Neural cell (in vitro differentiated cells): ENCODE measurements around the gene ARMC9. TPM values are rescaled to one million over a fixed set of nuclear protein-coding genes. Genes with fewer than 3 reads are reported as not detected.

ENCODE experiments used
- H2AFZ ChIP-seq: fragments of 200-600, 300-800 bp; sonication (generic), shearing (Covaris generic); 2 replicates; pipeline ENCODE4 v1.6.0; 2014; ENCODE audit warnings: low read depth, mild to moderate bottlenecking, antibody characterized with exemption, low read length, moderate library complexity
- H3F3A ChIP-seq: fragments of 200-600 bp; shearing (Covaris generic); 2 replicates; pipeline ENCODE4 v1.6.1; 2016; ENCODE audit warnings: mild to moderate bottlenecking, moderate library complexity, mixed read lengths, antibody characterized with exemption, low read length; ENCODE audit not compliant: insufficient read depth, poor library complexity, severe bottlenecking
- H3K27ac ChIP-seq: fragments of 200-600, 300-800 bp; sonication (generic), shearing (Covaris generic); 2 replicates; pipeline ENCODE4 v1.5.1; 2014; ENCODE audit warnings: mild to moderate bottlenecking, low read length, moderate library complexity
- H3K27me3 ChIP-seq: fragments of 300-800, 200-600 bp; sonication (generic), shearing (Covaris generic); 2 replicates; pipeline ENCODE4 v1.6.0; 2014; ENCODE audit warnings: mild to moderate bottlenecking, low read depth, low read length, moderate library complexity; ENCODE audit not compliant: insufficient read depth
- H3K36me3 ChIP-seq: fragments of 300-800, 200-600 bp; sonication (generic), shearing (Covaris generic); 2 replicates; pipeline ENCODE4 v1.5.1; 2014; ENCODE audit warnings: mild to moderate bottlenecking, antibody characterized with exemption, low read length, moderate library complexity; ENCODE audit not compliant: insufficient read depth
- H3K4me2 ChIP-seq: fragments of 300-800, 200-600 bp; sonication (generic), shearing (Covaris generic); 2 replicates; pipeline ENCODE4 v1.6.0; 2014; ENCODE audit warnings: mild to moderate bottlenecking, low read length
- H3K4me3 ChIP-seq: fragments of 300-800, 200-600 bp; sonication (generic), shearing (Covaris generic); 2 replicates; pipeline ENCODE4 v1.5.1; 2014; ENCODE audit warnings: mild to moderate bottlenecking, low read length, moderate library complexity
- H3K79me2 ChIP-seq: fragments of 200-600 bp; shearing (Covaris generic); replicated peaks from 2 replicates; pipeline ENCODE4 v1.6.0; 2014; ENCODE audit warnings: mild to moderate bottlenecking, low read length, moderate library complexity; ENCODE audit not compliant: insufficient read depth
- H3K9ac ChIP-seq: fragments of 300-800, 200-600 bp; sonication (generic), shearing (Covaris generic); 2 replicates; pipeline ENCODE4 v1.6.1; 2016; ENCODE audit warnings: mild to moderate bottlenecking, low read length, mixed read lengths
- H3K9me2 ChIP-seq: fragments of 200-600 bp; shearing (Covaris generic); 2 replicates; pipeline ENCODE4 v1.6.1; 2016; ENCODE audit warnings: mild to moderate bottlenecking, low read length, mixed read lengths; ENCODE audit not compliant: insufficient read depth
- H3K9me3 ChIP-seq: fragments of 200-600, 300-800 bp; sonication (generic), shearing (Covaris generic); 2 replicates; pipeline ENCODE4 v1.6.1; 2016; ENCODE audit warnings: mild to moderate bottlenecking, mixed run types, low read length, moderate library complexity, mixed read lengths
- H4K20me1 ChIP-seq: fragments of 200-600 bp; shearing (Covaris generic); 2 replicates; pipeline ENCODE4 v1.6.1; 2016; ENCODE audit warnings: mild to moderate bottlenecking, mixed run types; ENCODE audit not compliant: insufficient read depth
- EP300 ChIP-seq: fragments of 450-650 bp; conservative IDR thresholded peaks from 2 replicates; pipeline ENCODE4 v1.6.1; 2014; ENCODE audit warnings: antibody characterized with exemption, mild to moderate bottlenecking, moderate library complexity; ENCODE audit not compliant: poor library complexity, severe bottlenecking
- EZH2 ChIP-seq: fragments of 200-600, 300-800 bp; shearing (Covaris generic), sonication (generic); IDR thresholded peaks from 2 replicates; pipeline ENCODE4 v1.6.1; 2014; ENCODE audit warnings: antibody characterized with exemption, low read length, borderline replicate concordance, mild to moderate bottlenecking; ENCODE audit not compliant: insufficient read depth, poor library complexity, severe bottlenecking
- MXI1 ChIP-seq: fragments of 450-650 bp; conservative IDR thresholded peaks from 2 replicates; pipeline ENCODE4 v1.6.1; 2014; ENCODE audit warnings: antibody characterized with exemption, mild to moderate bottlenecking; ENCODE audit not compliant: poor library complexity, severe bottlenecking
- POLR2AphosphoS5 ChIP-seq: IDR thresholded peaks from 2 replicates; pipeline ENCODE4 v1.6.1; 2012
- RAD21 ChIP-seq: fragments of 450-650 bp; conservative IDR thresholded peaks from 2 replicates; pipeline ENCODE4 v1.6.1; 2014; ENCODE audit warnings: antibody characterized with exemption, mild to moderate bottlenecking, moderate library complexity
- REST ChIP-seq: IDR thresholded peaks from 2 replicates; pipeline ENCODE4 v1.6.1; 2012; ENCODE audit warnings: borderline replicate concordance
- SMC3 ChIP-seq: fragments of 450-650 bp; conservative IDR thresholded peaks from 2 replicates; pipeline ENCODE4 v1.6.1; 2014; ENCODE audit warnings: antibody characterized with exemption, mild to moderate bottlenecking, moderate library complexity; ENCODE audit not compliant: poor library complexity
- TAF1 ChIP-seq: IDR thresholded peaks from 2 replicates; pipeline ENCODE4 v1.6.1; 2012; ENCODE audit warnings: low read depth
- polyA minus RNA-seq: library from RNA; depleted of rRNA, polyadenylated mRNA; stranded (reverse); fragments of >200 nt; gene quantifications from 2 replicates; pipeline ENCODE4 v1.2.3, GENCODE V29; 2014
- polyA plus RNA-seq: library from polyadenylated mRNA; depleted of rRNA; stranded (reverse); fragments of >200 nt; gene quantifications from 2 replicates; pipeline ENCODE4 v1.2.3, GENCODE V29; 2014
- TF ChIP-seq, protein P1 (sequence below): fragments of 450-650 bp; IDR thresholded peaks from 2 replicates; pipeline ENCODE4 v1.5.1; 2014; ENCODE audit warnings: antibody characterized with exemption, mild to moderate bottlenecking, moderate library complexity; ENCODE audit not compliant: poor library complexity, severe bottlenecking

ARMC9 gene
- 12.5 and 13.9 TPM in 2 replicates for polyA plus RNA-seq
- polyA minus RNA-seq, result 27.3 and 29.2 TPM in 2 replicates

DNA sequence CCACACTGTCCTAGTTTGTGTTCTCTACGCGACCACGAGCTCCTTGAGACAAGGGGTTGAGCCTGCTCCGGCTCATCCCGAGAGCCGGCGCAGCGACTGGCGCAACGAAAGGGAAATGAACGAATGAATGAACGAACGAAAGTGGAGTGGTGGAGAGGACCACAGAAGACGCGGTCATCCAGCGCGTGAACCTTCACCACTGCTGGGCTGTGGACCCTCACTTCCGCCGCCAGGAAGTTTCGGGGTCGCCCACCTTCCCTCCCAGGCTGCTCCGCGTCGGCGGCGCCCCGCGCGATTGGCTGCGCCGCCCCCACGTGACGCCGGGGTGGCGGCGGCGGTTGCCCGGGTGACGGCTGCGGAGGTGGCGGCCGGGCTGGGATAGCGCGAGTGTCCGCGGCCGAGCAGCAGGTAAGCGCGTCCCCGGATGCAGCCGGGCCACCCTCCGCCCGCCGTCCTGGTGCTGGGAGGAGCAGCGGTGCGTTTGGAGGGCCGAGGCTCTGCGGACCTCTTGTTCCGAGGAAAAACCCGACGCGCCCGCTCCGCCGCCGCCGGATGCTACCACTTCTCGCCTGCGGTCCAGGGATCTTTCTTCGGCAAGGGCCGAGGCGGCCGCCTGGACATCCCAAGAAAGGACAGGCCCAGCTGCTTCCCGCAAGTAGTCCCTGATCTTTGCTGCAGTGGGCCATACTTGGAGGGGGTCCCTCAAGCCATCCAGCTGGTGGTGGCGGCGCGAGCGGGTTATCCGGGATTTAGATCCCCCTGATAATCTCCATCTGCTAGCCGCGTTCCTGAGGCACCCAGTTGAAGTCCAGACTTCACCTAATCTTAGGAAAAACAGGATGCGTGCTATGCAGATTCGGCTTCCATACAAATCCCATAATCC lies at the start of gene ARMC9:
Gene ARMC9, plus strand, starts transcription at position 341 of the 883 bp plus-strand sequence. CDS start 7,608 bp downstream, outside the sequence.
- no peaks in the 10 kb centered on the region for H3F3A ChIP-seq
- peak within 1 kb of the TSS; percentile 80 for H2AFZ ChIP-seq
- H3K36me3 ChIP-seq, result no peaks in the 10 kb centered on the region
- TF ChIP-seq MXI1 (peak; percentile 85), REST (peak; percentile 22), RAD21 (no peak), EZH2 (no peak), SMC3 (peak; percentile 34), EP300 (peak; percentile 34), POLR2AphosphoS5 (peak; percentile 58), TAF1 (no peak)
- TF ChIP-seq, protein P1, sequence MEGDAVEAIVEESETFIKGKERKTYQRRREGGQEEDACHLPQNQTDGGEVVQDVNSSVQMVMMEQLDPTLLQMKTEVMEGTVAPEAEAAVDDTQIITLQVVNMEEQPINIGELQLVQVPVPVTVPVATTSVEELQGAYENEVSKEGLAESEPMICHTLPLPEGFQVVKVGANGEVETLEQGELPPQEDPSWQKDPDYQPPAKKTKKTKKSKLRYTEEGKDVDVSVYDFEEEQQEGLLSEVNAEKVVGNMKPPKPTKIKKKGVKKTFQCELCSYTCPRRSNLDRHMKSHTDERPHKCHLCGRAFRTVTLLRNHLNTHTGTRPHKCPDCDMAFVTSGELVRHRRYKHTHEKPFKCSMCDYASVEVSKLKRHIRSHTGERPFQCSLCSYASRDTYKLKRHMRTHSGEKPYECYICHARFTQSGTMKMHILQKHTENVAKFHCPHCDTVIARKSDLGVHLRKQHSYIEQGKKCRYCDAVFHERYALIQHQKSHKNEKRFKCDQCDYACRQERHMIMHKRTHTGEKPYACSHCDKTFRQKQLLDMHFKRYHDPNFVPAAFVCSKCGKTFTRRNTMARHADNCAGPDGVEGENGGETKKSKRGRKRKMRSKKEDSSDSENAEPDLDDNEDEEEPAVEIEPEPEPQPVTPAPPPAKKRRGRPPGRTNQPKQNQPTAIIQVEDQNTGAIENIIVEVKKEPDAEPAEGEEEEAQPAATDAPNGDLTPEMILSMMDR, result peak; percentile 26
- H3K4me3 ChIP-seq, result peak within 1 kb of the TSS; percentile 92
- H4K20me1 ChIP-seq, result no peaks in the 10 kb centered on the region
- H3K4me2 ChIP-seq, result peak within 1 kb of the TSS; percentile 96
- H3K79me2 ChIP-seq, result peaks cover 12% of the 10 kb centered on the region
- peak within 1 kb of the TSS; percentile 54 for H3K27ac ChIP-seq
- no peaks in the 10 kb centered on the region for H3K9me3 ChIP-seq
- H3K9ac ChIP-seq, result peak within 1 kb of the TSS; percentile 77
- H3K27me3 ChIP-seq, result no peaks in the 10 kb centered on the region
- no peaks in the 10 kb centered on the region for H3K9me2 ChIP-seq

DNA sequence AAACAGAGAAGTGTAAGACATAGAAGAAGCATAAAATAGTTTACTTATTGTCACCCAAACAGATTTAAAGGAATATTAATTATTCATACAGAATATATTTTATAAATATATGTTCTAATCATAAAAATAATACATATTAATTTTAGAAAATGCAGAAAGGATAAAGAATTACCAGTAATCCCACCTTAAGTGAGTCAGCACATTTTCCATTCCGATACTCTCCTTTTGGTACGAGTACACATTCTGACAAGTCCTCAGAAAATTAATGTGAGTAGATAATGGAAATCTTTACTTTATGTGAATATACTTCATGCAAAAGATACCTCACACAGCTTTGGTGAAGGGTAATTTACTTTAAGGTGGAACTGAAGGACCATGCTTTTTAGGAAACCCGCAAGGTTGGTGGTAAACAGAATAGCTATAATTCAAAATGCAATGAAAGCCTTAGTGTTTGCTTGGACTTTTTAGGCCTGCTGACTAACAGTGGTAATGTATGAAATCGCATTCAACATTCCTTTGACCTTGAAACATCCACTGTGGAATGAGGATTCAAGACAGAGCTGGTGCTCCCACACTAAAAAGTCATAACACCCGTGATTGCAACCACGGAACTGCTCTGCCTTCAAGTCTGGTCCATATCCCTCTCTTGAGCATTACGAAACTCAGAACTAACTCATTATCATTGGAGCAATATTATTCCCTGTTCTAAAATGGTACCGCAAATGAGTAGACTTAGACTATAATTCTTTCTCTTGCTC lies 45.5 kb upstream of the ARMC9 start:
- H2AFZ ChIP-seq, result no peak overlapping the region
- no peak overlapping the region for H3K4me2 ChIP-seq
- no peak overlapping the region for H3K9ac ChIP-seq

More for the DNA sequence above, 45.5 kb upstream of the ARMC9 start:
- Histone ChIP-seq H3K9me3 (no peaks in the 10 kb centered on the region), H3K27ac (no peak overlapping the region), H3K9me2 (no peaks in the 10 kb centered on the region), H3K79me2 (no peaks in the 10 kb centered on the region), H3K4me3 (no peak overlapping the region), H3K27me3 (no peaks in the 10 kb centered on the region), H4K20me1 (no peaks in the 10 kb centered on the region), H3F3A (no peaks in the 10 kb centered on the region), H3K36me3 (peaks cover 10% of the 10 kb centered on the region)
- no peak for TF ChIP-seq TAF1
- TF ChIP-seq EZH2, result no peak
- no peak for TF ChIP-seq RAD21
- no peak for TF ChIP-seq POLR2AphosphoS5
- TF ChIP-seq, protein P1, result no peak
- no peak for TF ChIP-seq REST
- TF ChIP-seq EP300, result no peak
- no peak for TF ChIP-seq SMC3
- no peak for TF ChIP-seq MXI1
